WTC11 (cell line): ENCODE data around the gene ALDH8A1. TPM values are rescaled to one million over a fixed set of nuclear protein-coding genes. Genes with fewer than 3 reads are reported as not detected.

ENCODE experiments used
- ATAC-seq: fragments of 200-7000 bp; cut with Tn5 transposase; 2 replicates; pipeline ENCODE4 v1.10.0; 2021; ENCODE audit warnings: mild to moderate bottlenecking, moderate library complexity
- CTCF ChIA-PET: fragments of 300-600 bp; sonication (Branson Sonifier 250); formaldehyde crosslinking; loops from one replicate; lab custom pipeline; 2021; ENCODE audit warnings: antibody characterized with exemption; lab: Charles Lee
- POLR2A ChIA-PET: fragments of 350-600 bp; sonication (Branson Sonifier 250); formaldehyde crosslinking; loops from one replicate; lab custom pipeline; 2021; ENCODE audit warnings: antibody characterized with exemption; lab: Charles Lee
- DNase-seq: peaks from one replicate; pipeline ENCODE4 v3.0.0; 2021; ENCODE audit warnings: low spot score
- H3K27ac Mint-ChIP-seq: 2 replicates; pipeline ENCODE4 v1.8.0; 2021; ENCODE audit warnings: mixed read lengths
- H3K27me3 Mint-ChIP-seq: 2 replicates; pipeline ENCODE4 v1.8.0; 2021; ENCODE audit warnings: low read depth, mild to moderate bottlenecking, moderate library complexity, mixed read lengths
- H3K36me3 Mint-ChIP-seq: 2 replicates; pipeline ENCODE4 v1.8.0; 2021; ENCODE audit warnings: mixed read lengths
- H3K4me1 Mint-ChIP-seq: 2 replicates; pipeline ENCODE4 v1.8.0; 2022; ENCODE audit warnings: mixed read lengths
- H3K4me3 Mint-ChIP-seq: 2 replicates; pipeline ENCODE4 v1.8.0; 2021; ENCODE audit warnings: mild to moderate bottlenecking, moderate library complexity, mixed read lengths
- H3K9me3 Mint-ChIP-seq: 2 replicates; pipeline ENCODE4 v1.8.0; 2021; ENCODE audit warnings: mixed read lengths
- ATF1 ChIP-seq: sonication (generic); formaldehyde crosslinking; IDR thresholded peaks from 2 replicates; pipeline ENCODE4 v1.8.1; 2023; ENCODE audit warnings: mild to moderate bottlenecking, moderate library complexity, missing genetic modification reagents
- ATF3 ChIP-seq: sonication (generic); formaldehyde crosslinking; conservative IDR thresholded peaks from 2 replicates; pipeline ENCODE4 v1.8.1; 2022; ENCODE audit warnings: mild to moderate bottlenecking, missing genetic modification reagents
- CTCF ChIP-seq: fragments of 200-600 bp; IDR thresholded peaks from 2 replicates; pipeline ENCODE4 v1.8.0; 2022; ENCODE audit warnings: antibody characterized with exemption
- E2F1 ChIP-seq: sonication (generic); formaldehyde crosslinking; IDR thresholded peaks from 2 replicates; pipeline ENCODE4 v1.8.0; 2022; ENCODE audit warnings: mild to moderate bottlenecking, missing genetic modification reagents
- EMX1 ChIP-seq: fragments of 250-450 bp; sonication (Bioruptor Pico); IDR thresholded peaks from 2 replicates; pipeline ENCODE4 v1.8.0; 2021; ENCODE audit warnings: mild to moderate bottlenecking
- FOXJ3 ChIP-seq: sonication (generic); formaldehyde crosslinking; IDR thresholded peaks from 2 replicates; pipeline ENCODE4 v1.9.0; 2021; ENCODE audit warnings: missing genetic modification reagents, mild to moderate bottlenecking, borderline replicate concordance
- GRHL2 ChIP-seq: fragments of 250-450 bp; sonication (Bioruptor Pico); IDR thresholded peaks from 2 replicates; pipeline ENCODE4 v1.8.0; 2022; ENCODE audit warnings: mild to moderate bottlenecking, moderate library complexity; ENCODE audit not compliant: insufficient replicate concordance, severe bottlenecking
- GTF2I ChIP-seq: fragments of 250-450 bp; sonication (Bioruptor Pico); conservative IDR thresholded peaks from 2 replicates; pipeline ENCODE4 v1.4.0; 2021; ENCODE audit warnings: mild to moderate bottlenecking
- MAX ChIP-seq: sonication (generic); formaldehyde crosslinking; IDR thresholded peaks from 2 replicates; pipeline ENCODE4 v1.8.0; 2022; ENCODE audit warnings: mild to moderate bottlenecking, missing genetic modification reagents
- MYBL2 ChIP-seq: sonication (generic); formaldehyde crosslinking; IDR thresholded peaks from 2 replicates; pipeline ENCODE4 v1.8.1; 2023; ENCODE audit warnings: mild to moderate bottlenecking, moderate library complexity, missing genetic modification reagents
- NR3C1 ChIP-seq: sonication (generic); formaldehyde crosslinking; conservative IDR thresholded peaks from 2 replicates; pipeline ENCODE4 v1.8.1; 2023; ENCODE audit warnings: low read depth, mild to moderate bottlenecking, missing genetic modification reagents
- PRRX2 ChIP-seq: fragments of 250-450 bp; sonication (Bioruptor Pico); IDR thresholded peaks from 2 replicates; pipeline ENCODE4 v1.8.0; 2021; ENCODE audit warnings: mild to moderate bottlenecking
- RELA ChIP-seq: sonication (generic); formaldehyde crosslinking; IDR thresholded peaks from 2 replicates; pipeline ENCODE4 v1.8.1; 2022; ENCODE audit warnings: missing genetic modification reagents, mild to moderate bottlenecking, borderline replicate concordance
- SMAD3 ChIP-seq: sonication (generic); formaldehyde crosslinking; IDR thresholded peaks from 2 replicates; pipeline ENCODE4 v1.8.0; 2022; ENCODE audit warnings: missing genetic modification reagents, mild to moderate bottlenecking, borderline replicate concordance
- USF1 ChIP-seq: sonication (generic); formaldehyde crosslinking; IDR thresholded peaks from 2 replicates; pipeline ENCODE4 v1.8.0; 2022; ENCODE audit warnings: mild to moderate bottlenecking, missing genetic modification reagents
- ZBTB21 ChIP-seq: sonication (generic); formaldehyde crosslinking; IDR thresholded peaks from 2 replicates; pipeline ENCODE4 v1.8.1; 2023; ENCODE audit warnings: mild to moderate bottlenecking, missing genetic modification reagents, borderline replicate concordance
- ZBTB43 ChIP-seq: sonication (generic); formaldehyde crosslinking; IDR thresholded peaks from 2 replicates; pipeline ENCODE4 v1.8.1; 2023; ENCODE audit warnings: mild to moderate bottlenecking, missing genetic modification reagents
- ZNF281 ChIP-seq: sonication (generic); formaldehyde crosslinking; IDR thresholded peaks from 2 replicates; pipeline ENCODE4 v1.8.0; 2023; ENCODE audit warnings: mild to moderate bottlenecking, missing genetic modification reagents
- ZNF425 ChIP-seq: fragments of 250-450 bp; sonication (Bioruptor Pico); conservative IDR thresholded peaks from 2 replicates; pipeline ENCODE4 v1.9.0; 2021; ENCODE audit warnings: mild to moderate bottlenecking
- ZNF512 ChIP-seq: sonication (generic); formaldehyde crosslinking; IDR thresholded peaks from 2 replicates; pipeline ENCODE4 v1.8.1; 2022; ENCODE audit warnings: missing genetic modification reagents, borderline replicate concordance
- total RNA-seq: library from RNA; stranded (reverse); gene quantifications from 3 replicates; pipeline ENCODE4 v1.2.3, GENCODE V29; 2021

Gene ALDH8A1
- total RNA-seq, 1 experiment from 2014 or later: 0.17 TPM

- DNase-seq (no peak), ATAC-seq (peak; percentile 36)
- CTCF ChIA-PET: interaction anchor here (1.0 kb wide), 1 partner anchor 10 kb away, joined by 4 read pairs; no protein-coding TSS in a partner anchor
- Mint-ChIP-seq H3K27ac (no peak overlapping the region), H3K9me3 (0 out of 2 replicates have a peak, but pooled peaks cover 4% of the 10 kb centered on the region), H3K4me1 (peaks cover 5% of the 10 kb centered on the region; the same call in 1 of the 2 replicates), H3K4me3 (no peak overlapping the region), H3K36me3 (no peaks in the 10 kb centered on the region), H3K27me3 (no peaks in the 10 kb centered on the region)
- POLR2A ChIA-PET: no interaction called here
- TF ChIP-seq SMAD3 (no peak), RELA (CRISPR knock-in tag) (no peak), E2F1 (CRISPR knock-in tag) (no peak), MAX (CRISPR knock-in tag) (no peak), ATF1 (CRISPR knock-in tag) (no peak), ZBTB21 (CRISPR knock-in tag) (no peak)
These were observed 581 bp upstream of the ALDH8A1 start for GRCh38 chr6:134950482-134950881.

GRCh38 chr6:134948691-134949090 is 1.2 kb downstream of the ALDH8A1 start:
- Mint-ChIP-seq H3K36me3 (no peaks in the 10 kb centered on the region), H3K9me3 (0 out of 2 replicates have a peak, but pooled peaks cover 4% of the 10 kb centered on the region), H3K27me3 (no peaks in the 10 kb centered on the region), H3K4me3 (no peak overlapping the region)
- ATAC-seq (no peak), DNase-seq (no peak)
- POLR2A ChIA-PET: no interaction called here
- no peak for TF ChIP-seq ZBTB43 (CRISPR knock-in tag)
- no peak for TF ChIP-seq MYBL2
- no peak for TF ChIP-seq CTCF
- no peak for TF ChIP-seq ATF3 (CRISPR knock-in tag)
- no peak for TF ChIP-seq PRRX2
- TF ChIP-seq ZNF512 (CRISPR knock-in tag): no peak
- no peak for TF ChIP-seq FOXJ3 (CRISPR knock-in tag)
- no peak for TF ChIP-seq GTF2I (CRISPR knock-in tag)
- TF ChIP-seq NR3C1 (CRISPR knock-in tag): no peak
- TF ChIP-seq EMX1 (CRISPR knock-in tag): no peak
- TF ChIP-seq ZNF425 (CRISPR knock-in tag): no peak
- TF ChIP-seq GRHL2 (CRISPR knock-in tag): no peak
- no peak for TF ChIP-seq USF1 (CRISPR knock-in tag)
- TF ChIP-seq ZNF281: no peak
- TF ChIP-seq, all 79 proteins: peak for 0
- CTCF ChIA-PET: interaction anchor here (0.6 to 1.4 kb wide), 2 partner anchors 54 to 214 kb away, joined by 4 read pairs; no protein-coding TSS in a partner anchor
- Mint-ChIP-seq H3K27ac (no peak overlapping the region), H3K4me1 (peaks cover 5% of the 10 kb centered on the region; the same call in 1 of the 2 replicates)
